IPS-18a (cell line): ENCODE results near the gene OR2AE1.

Experiments
- H3K27ac ChIP-seq: one replicate; pipeline ENCODE4 v1.5.1; 2013; ENCODE audit warnings: low read length
- H3K27me3 ChIP-seq: one replicate; pipeline ENCODE4 v1.6.1; 2013; ENCODE audit warnings: mild to moderate bottlenecking, low read length; ENCODE audit not compliant: control insufficient read depth, insufficient read depth
- H3K36me3 ChIP-seq: one replicate; pipeline ENCODE4 v1.6.1; 2013; ENCODE audit warnings: low read depth, low read length; ENCODE audit not compliant: control insufficient read depth
- H3K4me1 ChIP-seq: one replicate; pipeline ENCODE4 v1.6.1; 2013; ENCODE audit warnings: low read depth, low read length; ENCODE audit not compliant: control insufficient read depth
- H3K4me3 ChIP-seq: one replicate; pipeline ENCODE4 v1.5.1; 2013; ENCODE audit warnings: low read length
- H3K9ac ChIP-seq: one replicate; pipeline ENCODE4 v1.6.1; 2013; ENCODE audit warnings: mild to moderate bottlenecking, low read length, moderate library complexity
- H3K9me3 ChIP-seq: one replicate; pipeline ENCODE4 v1.6.1; 2013; ENCODE audit warnings: low read depth, low read length; ENCODE audit not compliant: control insufficient read depth

Gene OR2AE1

GRCh38 chr7:99848420-99849216, 28.2 kb downstream of the OR2AE1 start:
- no peak overlapping the region for H3K4me3 ChIP-seq

GRCh38 chr7:99844328-99844727, 32.5 kb downstream of the OR2AE1 start:
- H3K27me3 ChIP-seq, result no peaks in the 10 kb centered on the region
- H3K9me3 ChIP-seq, result no peaks in the 10 kb centered on the region

More at GRCh38 chr7:99848420-99849216, 28.2 kb downstream of the OR2AE1 start:
- Histone ChIP-seq H3K4me1 (no peaks in the 10 kb centered on the region), H3K9ac (no peak overlapping the region), H3K27me3 (no peaks in the 10 kb centered on the region), H3K36me3 (no peaks in the 10 kb centered on the region), H3K9me3 (no peaks in the 10 kb centered on the region), H3K27ac (no peak overlapping the region)

DNA sequence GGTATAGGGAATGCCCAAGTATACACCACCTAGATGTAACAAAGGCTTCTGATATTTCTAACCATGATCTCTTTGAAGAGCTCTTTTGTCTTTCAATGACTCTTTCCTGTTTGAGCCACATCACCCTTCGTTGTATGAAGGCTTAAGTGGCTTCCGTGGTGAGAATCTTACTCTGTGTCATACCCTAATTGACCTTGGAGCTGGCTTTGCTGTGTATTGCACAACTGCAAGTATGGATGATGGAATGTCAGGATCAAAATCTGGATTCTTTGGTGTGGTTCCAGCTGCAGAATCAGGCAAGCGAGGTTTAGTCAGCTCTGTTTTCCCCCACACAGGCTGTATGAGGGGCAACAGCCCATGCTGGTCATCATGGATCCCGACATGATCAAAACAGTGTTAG, 33.0 kb downstream of the OR2AE1 start:
- no peak overlapping the region for H3K4me3 ChIP-seq
- no peaks in the 10 kb centered on the region for H3K9me3 ChIP-seq
- no peaks in the 10 kb centered on the region for H3K27me3 ChIP-seq
- no peak overlapping the region for H3K27ac ChIP-seq
- H3K9ac ChIP-seq, result no peak overlapping the region
- peaks cover 38% of the 10 kb centered on the region for H3K4me1 ChIP-seq
- H3K36me3 ChIP-seq, result no peaks in the 10 kb centered on the region

More at GRCh38 chr7:99844328-99844727, 32.5 kb downstream of the OR2AE1 start:
- Histone ChIP-seq H3K4me1 (peaks cover 32% of the 10 kb centered on the region), H3K36me3 (no peaks in the 10 kb centered on the region), H3K27ac (no peak overlapping the region), H3K4me3 (no peak overlapping the region), H3K9ac (no peak overlapping the region)

GRCh38 chr7:99842926-99843325, 33.9 kb downstream of the OR2AE1 start:
- Histone ChIP-seq H3K36me3 (no peaks in the 10 kb centered on the region), H3K27ac (no peak overlapping the region), H3K9me3 (no peaks in the 10 kb centered on the region), H3K4me3 (no peak overlapping the region), H3K9ac (no peak overlapping the region), H3K27me3 (no peaks in the 10 kb centered on the region), H3K4me1 (peaks cover 41% of the 10 kb centered on the region)

- H3K36me3 ChIP-seq, result no peaks in the 10 kb centered on the region
- H3K4me1 ChIP-seq, result peaks cover 41% of the 10 kb centered on the region
- H3K27me3 ChIP-seq, result no peaks in the 10 kb centered on the region
- no peak overlapping the region for H3K9ac ChIP-seq
- no peaks in the 10 kb centered on the region for H3K9me3 ChIP-seq
- no peak overlapping the region for H3K27ac ChIP-seq
- H3K4me3 ChIP-seq, result peak overlapping the region; percentile 2
Measured at GRCh38 chr7:99840136-99840869, 36.5 kb downstream of the OR2AE1 start.

GRCh38 chr7:99839287-99840021, 37.4 kb downstream of the OR2AE1 start:
- H3K9me3 ChIP-seq, result no peaks in the 10 kb centered on the region
- H3K36me3 ChIP-seq, result no peaks in the 10 kb centered on the region
- peaks cover 41% of the 10 kb centered on the region for H3K4me1 ChIP-seq
- H3K9ac ChIP-seq, result no peak overlapping the region
- no peaks in the 10 kb centered on the region for H3K27me3 ChIP-seq
- peak overlapping the region; percentile 2 for H3K4me3 ChIP-seq
- H3K27ac ChIP-seq, result no peak overlapping the region

DNA sequence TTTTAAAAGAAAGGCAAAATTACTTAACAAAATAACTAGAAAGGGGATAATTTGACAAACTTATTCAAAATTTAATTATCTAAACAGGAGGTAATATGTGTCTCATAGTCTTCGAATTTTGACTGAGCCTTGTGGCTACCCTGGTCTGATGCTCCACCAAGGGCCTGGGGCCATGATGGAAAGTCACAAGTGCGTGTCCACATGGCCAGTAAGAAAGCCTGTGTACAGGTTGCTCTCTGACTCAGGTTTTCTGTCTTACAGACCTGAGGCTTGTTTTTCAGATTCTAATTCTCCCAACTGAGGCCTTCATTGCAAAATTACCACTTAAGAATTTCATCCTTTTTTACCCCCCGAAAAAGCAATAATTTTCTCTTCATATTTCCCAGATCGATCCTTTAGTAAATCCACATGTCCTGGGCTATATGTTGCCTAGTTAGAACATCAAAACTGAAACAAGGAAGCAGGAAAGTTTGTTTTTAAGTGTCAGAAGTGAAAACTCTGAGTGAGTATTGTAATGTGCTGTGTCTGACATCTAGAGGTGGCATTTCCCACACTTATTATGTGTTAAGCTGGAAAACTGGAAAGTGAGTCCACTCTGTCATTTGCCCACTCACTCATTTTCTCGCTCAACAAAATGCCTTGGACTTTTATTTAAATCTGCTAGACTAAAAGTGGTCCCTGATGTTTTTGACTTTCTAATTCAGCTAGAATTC, 39.0 kb downstream of the OR2AE1 start:
- H3K9ac ChIP-seq, result no peak overlapping the region
- H3K27ac ChIP-seq, result no peak overlapping the region
- H3K9me3 ChIP-seq, result no peaks in the 10 kb centered on the region
- no peaks in the 10 kb centered on the region for H3K27me3 ChIP-seq
- H3K4me3 ChIP-seq, result no peak overlapping the region
- H3K4me1 ChIP-seq, result peaks cover 38% of the 10 kb centered on the region
- H3K36me3 ChIP-seq, result no peaks in the 10 kb centered on the region

GRCh38 chr7:99835189-99835588, 41.6 kb downstream of the OR2AE1 start:
- Histone ChIP-seq H3K4me1 (peaks cover 17% of the 10 kb centered on the region), H3K27ac (no peak overlapping the region), H3K9ac (no peak overlapping the region), H3K36me3 (no peaks in the 10 kb centered on the region), H3K4me3 (no peak overlapping the region), H3K9me3 (no peaks in the 10 kb centered on the region), H3K27me3 (no peaks in the 10 kb centered on the region)

GRCh38 chr7:99834382-99834781, 42.5 kb downstream of the OR2AE1 start:
- Histone ChIP-seq H3K36me3 (no peaks in the 10 kb centered on the region), H3K9ac (no peak overlapping the region), H3K4me3 (no peak overlapping the region), H3K27ac (no peak overlapping the region), H3K27me3 (no peaks in the 10 kb centered on the region), H3K9me3 (no peaks in the 10 kb centered on the region), H3K4me1 (peaks cover 9% of the 10 kb centered on the region)

DNA sequence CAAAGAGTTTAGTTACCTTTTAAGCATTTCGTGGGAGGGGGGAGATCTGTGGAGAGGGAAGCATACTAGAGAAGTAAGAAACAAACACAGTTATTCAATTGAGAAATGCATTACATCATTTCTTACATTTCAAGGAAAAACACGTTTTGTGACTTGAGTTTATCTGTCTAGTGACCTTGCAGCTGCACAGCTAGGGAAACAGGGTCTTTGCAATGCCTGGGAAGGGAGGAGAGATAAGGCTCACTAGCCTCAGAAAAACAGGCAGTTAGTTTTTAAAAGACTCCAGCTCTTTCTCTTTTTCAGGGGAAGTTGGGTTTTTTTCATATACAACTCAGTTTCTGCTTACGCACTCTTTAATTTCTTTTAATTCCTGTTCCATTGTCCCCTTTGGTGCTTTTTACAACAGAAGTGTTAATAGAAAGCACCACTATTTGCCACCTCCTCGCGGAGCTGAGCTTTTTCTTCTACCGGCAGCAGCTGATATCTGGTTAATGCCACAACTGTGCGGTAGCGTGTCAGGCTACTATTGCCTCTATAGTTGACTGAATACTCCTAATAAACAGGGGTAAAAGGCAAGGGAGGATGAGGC, 43.5 kb downstream of the OR2AE1 start:
- no peaks in the 10 kb centered on the region for H3K36me3 ChIP-seq
- H3K4me1 ChIP-seq, result peaks cover 3% of the 10 kb centered on the region
- H3K9me3 ChIP-seq, result no peaks in the 10 kb centered on the region
- H3K4me3 ChIP-seq, result no peak overlapping the region
- no peaks in the 10 kb centered on the region for H3K27me3 ChIP-seq
- no peak overlapping the region for H3K9ac ChIP-seq
- no peak overlapping the region for H3K27ac ChIP-seq

- no peaks in the 10 kb centered on the region for H3K4me1 ChIP-seq
- no peaks in the 10 kb centered on the region for H3K36me3 ChIP-seq
- H3K27ac ChIP-seq, result no peak overlapping the region
- no peak overlapping the region for H3K4me3 ChIP-seq
- no peak overlapping the region for H3K9ac ChIP-seq
- H3K9me3 ChIP-seq, result no peaks in the 10 kb centered on the region
- no peaks in the 10 kb centered on the region for H3K27me3 ChIP-seq
Measured at GRCh38 chr7:99831595-99831994, 45.2 kb downstream of the OR2AE1 start.
